Amniotic epithelial cell (primary cell): ENCODE results near the gene HJURP.

ENCODE experiments used
- DNase-seq: peaks from one replicate; pipeline ENCODE4 v3.0.0-alpha.2; 2010; ENCODE audit warnings: low read depth

The HJURP gene

GRCh38 chr2:233830111-233830802, 24.1 kb downstream of the HJURP start:
- no peak for DNase-seq

- DNase-seq, result no peak
These were observed 24.9 kb downstream of the HJURP start for GRCh38 chr2:233829193-233830110.

GRCh38 chr2:233828546-233829192, 25.7 kb downstream of the HJURP start:
- no peak for DNase-seq

GRCh38 chr2:233824373-233824772, 30.0 kb downstream of the HJURP start:
- no peak for DNase-seq

- no peak for DNase-seq
These were observed 30.6 kb downstream of the HJURP start for GRCh38 chr2:233823731-233824121.

GRCh38 chr2:233822781-233823730, 31.3 kb downstream of the HJURP start:
- no peak for DNase-seq

GRCh38 chr2:233822101-233822771, 32.1 kb downstream of the HJURP start:
- no peak for DNase-seq

- no peak for DNase-seq
These were observed 32.6 kb downstream of the HJURP start for GRCh38 chr2:233821709-233822100.

GRCh38 chr2:233821196-233821595, 33.1 kb downstream of the HJURP start:
- no peak for DNase-seq

- DNase-seq, result no peak
These were observed 33.6 kb downstream of the HJURP start for GRCh38 chr2:233820774-233821105.

- no peak for DNase-seq
These were observed 34.2 kb downstream of the HJURP start for GRCh38 chr2:233819884-233820773.

- no peak for DNase-seq
These were observed 35.4 kb downstream of the HJURP start for GRCh38 chr2:233818639-233819621.

- no peak for DNase-seq
These were observed 36.2 kb downstream of the HJURP start for GRCh38 chr2:233817995-233818638.

GRCh38 chr2:233817361-233817911, 36.9 kb downstream of the HJURP start:
- DNase-seq, result no peak

- DNase-seq, result no peak
These were observed 37.6 kb downstream of the HJURP start for GRCh38 chr2:233816771-233817170.

- no peak for DNase-seq
These were observed 38.0 kb downstream of the HJURP start for GRCh38 chr2:233816334-233816733.

GRCh38 chr2:233815861-233816260, 38.5 kb downstream of the HJURP start:
- no peak for DNase-seq
